CD4-positive, CD25-positive, alpha-beta regulatory T cell (primary cell): Measurements from ENCODE around the gene HEYL. TPM values are rescaled to one million over a fixed set of nuclear protein-coding genes. Genes with fewer than 3 reads are reported as not detected.

Experiments used
- ATAC-seq, 2 donors: fragments of 150-1000 bp; cut with Tn5 transposase; one replicate each; pipeline ENCODE4 v1.10.0; 2021; ENCODE audit warnings: low read depth in 2 of 2, moderate number of reproducible peaks in 2 of 2, moderate library complexity in 1 of 2
- DNase-seq, 3 donors: peaks; one replicate each; pipeline versions ENCODE4 v3.0.0 to v3.0.0-alpha.2; 2012 to 2022; ENCODE audit warnings: mixed read lengths in 1 of 3
- H3K27ac ChIP-seq: one replicate; pipeline ENCODE4 v1.7.0; 2013; ENCODE audit warnings: mild to moderate bottlenecking, low read length; ENCODE audit not compliant: insufficient read depth, poor library complexity, severe bottlenecking
- H3K27me3 ChIP-seq: one replicate; pipeline ENCODE4 v1.7.0; 2013; ENCODE audit warnings: low read length; ENCODE audit not compliant: control insufficient read depth, insufficient read depth
- H3K36me3 ChIP-seq: one replicate; pipeline ENCODE4 v1.7.0; 2013; ENCODE audit warnings: mild to moderate bottlenecking, low read length, moderate library complexity; ENCODE audit not compliant: control insufficient read depth, insufficient read depth
- H3K4me1 ChIP-seq: 2 replicates; pipeline ENCODE4 v1.7.0; 2013; ENCODE audit warnings: mild to moderate bottlenecking, low read length; ENCODE audit not compliant: insufficient read depth, control insufficient read depth, poor library complexity, severe bottlenecking
- H3K4me3 ChIP-seq: one replicate; pipeline ENCODE4 v1.7.0; 2013; ENCODE audit warnings: low read depth, mild to moderate bottlenecking, low read length, moderate library complexity
- H3K9me3 ChIP-seq, 2 experiments: 1 replicate in 1 of 2; 2 replicates in 1 of 2; pipeline ENCODE4 v1.7.0; 2013; ENCODE audit warnings: low read length in 2 of 2, mild to moderate bottlenecking in 1 of 2, moderate library complexity in 1 of 2; ENCODE audit not compliant: control insufficient read depth in 2 of 2
- H3K27ac Mint-ChIP-seq, 3 donors: one replicate each; pipeline ENCODE4 v1.8.0; 2020 to 2022; ENCODE audit warnings: mild to moderate bottlenecking in 3 of 3, mixed read lengths in 3 of 3, moderate library complexity in 2 of 3
- H3K27me3 Mint-ChIP-seq: one replicate; pipeline ENCODE4 v1.8.0; 2022; ENCODE audit warnings: mild to moderate bottlenecking, mixed read lengths
- H3K36me3 Mint-ChIP-seq: one replicate; pipeline ENCODE4 v1.8.0; 2020; ENCODE audit warnings: mixed read lengths
- H3K4me1 Mint-ChIP-seq, 4 donors: one replicate each; pipeline ENCODE4 v1.8.0; 2020 to 2022; ENCODE audit warnings: mixed read lengths in 4 of 4, mild to moderate bottlenecking in 1 of 4
- H3K4me3 Mint-ChIP-seq, 4 donors: one replicate each; pipeline ENCODE4 v1.8.0; 2020 to 2022; ENCODE audit warnings: mild to moderate bottlenecking in 4 of 4, mixed read lengths in 4 of 4, moderate library complexity in 3 of 4
- H3K9me3 Mint-ChIP-seq, 7 donors: one replicate each; pipeline ENCODE4 v1.8.0; 2020 to 2022; ENCODE audit warnings: mixed read lengths in 7 of 7, mild to moderate bottlenecking in 3 of 7, moderate library complexity in 2 of 7
- polyA plus RNA-seq, 4 donors: library from polyadenylated mRNA; unstranded; fragments of 300-500 nt; fragmentation: Illumina TruSeq; gene quantifications; one replicate each; pipeline ENCODE4 v1.2.3, GENCODE V29; 2021
- total RNA-seq: library from RNA; stranded (reverse); gene quantifications from one replicate; pipeline ENCODE4 v1.2.3, GENCODE V29; 2022

The HEYL gene
- total and polyA plus RNA-seq, 5 donors from 2014 or later, result 0.25 TPM; not detected in 4

DNA sequence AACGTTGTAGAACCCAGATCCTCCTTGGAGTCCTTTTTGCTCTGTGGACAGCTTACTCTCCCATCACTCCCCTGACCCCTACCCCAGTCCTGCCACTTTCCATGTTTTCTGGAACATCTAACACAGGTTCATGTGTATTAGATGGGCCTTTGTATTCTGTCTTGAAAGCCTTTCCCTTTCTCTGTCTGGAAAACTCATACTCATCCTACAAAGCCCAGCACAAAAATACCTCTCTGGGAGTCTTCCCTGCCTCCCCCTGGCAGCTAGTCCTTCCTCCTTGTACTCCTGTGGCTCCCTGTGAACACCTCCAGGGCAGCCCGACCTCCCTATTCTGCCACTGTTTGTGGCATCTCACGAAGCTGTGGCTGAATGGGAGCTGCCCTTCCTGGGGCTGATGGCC lies 7.8 kb upstream of the HEYL start:
- ATAC-seq (no peak), DNase-seq (no peak)
- no peak overlapping the region for H3K4me3 ChIP-seq
- no peaks in the 10 kb centered on the region for H3K9me3 ChIP-seq
- no peaks in the 10 kb centered on the region for H3K27me3 ChIP-seq
- no peaks in the 10 kb centered on the region for H3K36me3 ChIP-seq
- H3K4me1 ChIP-seq, result no peaks in the 10 kb centered on the region
- Mint-ChIP-seq H3K36me3 (no peaks in the 10 kb centered on the region), H3K4me3 (no peak overlapping the region), H3K4me1 (no peaks in the 10 kb centered on the region), H3K27me3 (peaks cover 5% of the 10 kb centered on the region), H3K9me3 (no peaks in the 10 kb centered on the region), H3K27ac (no peak overlapping the region)
- H3K27ac ChIP-seq, result no peak overlapping the region

DNA sequence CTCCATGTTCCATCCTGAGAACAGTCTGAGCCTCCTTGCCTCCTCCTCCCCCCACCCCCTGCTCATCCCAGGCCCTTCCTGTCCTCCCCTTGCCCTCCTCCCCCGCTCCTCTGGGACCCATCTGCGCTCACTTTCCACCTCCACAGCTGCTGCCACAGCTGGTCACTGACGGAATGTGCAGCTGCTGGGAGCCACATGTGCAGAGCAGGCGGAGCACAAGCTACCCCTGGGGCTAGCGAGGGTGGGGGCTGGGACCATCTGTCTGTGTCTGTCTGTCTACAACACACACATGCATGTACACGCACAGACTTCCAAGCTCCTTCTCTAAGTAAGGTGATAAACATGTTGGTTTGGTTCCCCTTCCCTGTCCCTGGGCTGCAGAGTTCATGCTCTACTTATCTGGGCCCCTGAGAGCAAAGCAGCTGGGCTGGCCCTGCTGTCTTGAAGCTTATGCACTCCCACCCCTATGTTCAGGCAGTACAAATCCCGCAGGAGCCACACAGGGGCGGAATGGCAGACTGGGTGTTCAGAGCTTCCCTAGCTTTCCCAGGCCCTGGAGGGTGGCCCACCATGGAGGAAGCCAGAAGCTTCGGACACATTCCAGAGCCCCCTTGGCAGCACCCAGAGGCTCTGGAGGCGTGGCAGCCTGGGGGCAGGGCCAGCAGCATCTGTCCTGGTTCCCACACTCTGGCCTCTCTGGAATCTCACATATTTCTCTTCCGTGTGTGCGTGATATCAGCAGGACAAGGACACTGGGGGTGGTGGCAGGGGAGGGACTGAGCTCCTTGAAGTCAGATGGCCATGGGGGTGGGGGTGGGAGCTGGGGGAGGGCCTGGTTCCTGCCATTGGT lies 7.0 kb upstream of the HEYL start:
- Histone ChIP-seq H3K27me3 (no peaks in the 10 kb centered on the region), H3K27ac (no peak overlapping the region), H3K36me3 (no peaks in the 10 kb centered on the region), H3K4me1 (no peaks in the 10 kb centered on the region), H3K9me3 (no peaks in the 10 kb centered on the region), H3K4me3 (no peak overlapping the region)
- no peak for DNase-seq
- Mint-ChIP-seq H3K4me1 (no peaks in the 10 kb centered on the region), H3K27me3 (peaks cover 5% of the 10 kb centered on the region), H3K4me3 (no peak overlapping the region), H3K36me3 (no peaks in the 10 kb centered on the region), H3K9me3 (no peaks in the 10 kb centered on the region), H3K27ac (no peak overlapping the region)
- no peak for ATAC-seq

DNA sequence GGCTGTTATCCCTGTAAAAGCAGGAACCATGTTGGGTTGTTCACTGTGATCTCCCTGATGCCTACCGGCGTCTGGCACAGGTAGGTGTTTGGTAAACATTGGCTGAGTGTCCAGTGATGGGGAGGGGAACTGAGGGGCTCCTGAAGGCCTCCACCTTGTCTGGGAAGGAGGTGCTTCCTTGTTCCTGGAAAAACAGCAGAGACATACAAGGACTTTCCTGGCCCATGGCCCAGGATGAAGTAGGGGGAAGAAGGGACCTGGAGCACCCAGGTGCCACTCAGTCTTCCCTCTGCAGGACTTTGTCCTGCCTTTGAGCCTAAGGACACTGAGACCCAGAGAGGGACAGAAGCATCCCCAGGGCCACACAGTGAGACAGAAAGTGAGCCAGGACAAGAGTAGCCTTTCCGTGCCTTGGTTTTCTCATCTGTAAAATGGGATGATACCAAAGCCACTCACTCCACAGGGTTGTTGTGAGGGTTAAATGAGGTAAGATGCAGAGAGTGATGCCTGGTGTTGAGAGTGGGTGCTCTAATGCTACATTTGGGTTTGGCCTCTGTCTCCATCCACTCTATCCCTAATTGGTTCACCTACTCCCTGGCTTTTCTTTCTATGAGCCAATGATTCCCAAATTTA lies 6.1 kb upstream of the HEYL start:
- Mint-ChIP-seq H3K4me3 (no peak overlapping the region), H3K36me3 (no peaks in the 10 kb centered on the region), H3K27ac (no peak overlapping the region), H3K4me1 (no peaks in the 10 kb centered on the region), H3K27me3 (peaks cover 5% of the 10 kb centered on the region), H3K9me3 (no peaks in the 10 kb centered on the region)
- Histone ChIP-seq H3K27me3 (no peaks in the 10 kb centered on the region), H3K4me3 (no peak overlapping the region), H3K9me3 (no peaks in the 10 kb centered on the region), H3K27ac (no peak overlapping the region), H3K4me1 (no peaks in the 10 kb centered on the region), H3K36me3 (no peaks in the 10 kb centered on the region)
- no peak for ATAC-seq
- DNase-seq, result no peak

DNA sequence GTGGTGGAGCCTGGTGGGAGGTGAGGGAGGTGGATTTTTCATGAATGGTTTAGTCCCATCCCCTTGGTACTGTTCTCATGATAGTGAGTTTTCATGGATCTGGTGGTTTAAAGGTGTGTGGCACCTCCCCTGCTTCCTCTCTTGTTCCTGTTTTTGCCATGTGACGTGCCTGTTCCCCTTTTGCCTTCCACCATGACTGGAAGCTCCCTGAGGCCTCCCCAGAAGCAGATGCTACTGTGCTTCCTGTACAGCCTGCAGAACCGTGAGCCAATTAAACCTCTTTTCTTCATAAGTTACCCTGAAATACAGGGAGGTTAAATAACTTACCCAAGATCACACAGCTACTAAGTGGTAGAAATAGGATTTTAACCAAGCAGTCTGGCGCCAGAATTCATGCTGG lies 4.3 kb upstream of the HEYL start:
- H3K27ac ChIP-seq, result no peak overlapping the region
- Mint-ChIP-seq H3K36me3 (no peaks in the 10 kb centered on the region), H3K9me3 (no peaks in the 10 kb centered on the region), H3K27ac (no peak overlapping the region), H3K4me3 (no peak overlapping the region), H3K27me3 (peaks cover 5% of the 10 kb centered on the region), H3K4me1 (peaks cover 0 to 6% (median 0%) of the 10 kb centered on the region in 4 donors)
- H3K36me3 ChIP-seq, result no peaks in the 10 kb centered on the region
- no peaks in the 10 kb centered on the region for H3K9me3 ChIP-seq
- H3K4me1 ChIP-seq, result peaks cover 8% of the 10 kb centered on the region
- DNase-seq (no peak), ATAC-seq (no peak)
- H3K27me3 ChIP-seq, result peaks cover 4% of the 10 kb centered on the region
- no peak overlapping the region for H3K4me3 ChIP-seq

DNA sequence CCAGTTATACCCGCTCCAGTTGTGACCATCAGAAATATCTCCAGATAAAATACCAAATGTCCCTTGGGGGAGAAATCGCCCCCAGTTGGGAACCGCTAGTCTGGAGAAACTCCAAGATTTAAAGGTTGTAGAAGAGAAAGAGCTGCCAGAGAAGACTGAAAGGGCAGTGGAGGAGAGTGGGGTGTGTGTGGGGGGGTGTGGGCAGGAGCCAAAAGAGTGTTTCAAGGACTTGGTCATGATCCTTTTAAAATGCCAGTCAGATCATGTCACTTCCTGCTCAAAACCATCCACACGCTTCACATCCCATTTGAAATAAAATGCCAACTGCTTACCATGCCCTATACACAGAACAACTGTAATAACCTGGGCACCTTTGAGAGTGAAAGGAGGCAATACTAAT lies 3.4 kb upstream of the HEYL start:
- H3K36me3 ChIP-seq, result no peaks in the 10 kb centered on the region
- H3K4me1 Mint-ChIP-seq, result peaks cover 0 to 6% (median 0%) of the 10 kb centered on the region in 4 donors
- peaks cover 8% of the 10 kb centered on the region for H3K4me1 ChIP-seq
- no peak overlapping the region for H3K27ac ChIP-seq
- H3K9me3 Mint-ChIP-seq, result no peaks in the 10 kb centered on the region
- peaks cover 14% of the 10 kb centered on the region for H3K27me3 Mint-ChIP-seq
- peaks cover 7% of the 10 kb centered on the region for H3K27me3 ChIP-seq
- H3K36me3 Mint-ChIP-seq, result no peaks in the 10 kb centered on the region
- H3K4me3 Mint-ChIP-seq, result no peak overlapping the region
- no peak overlapping the region for H3K27ac Mint-ChIP-seq
- no peaks in the 10 kb centered on the region for H3K9me3 ChIP-seq
- ATAC-seq, result no peak
- H3K4me3 ChIP-seq, result no peak overlapping the region
- DNase-seq, result no peak

DNA sequence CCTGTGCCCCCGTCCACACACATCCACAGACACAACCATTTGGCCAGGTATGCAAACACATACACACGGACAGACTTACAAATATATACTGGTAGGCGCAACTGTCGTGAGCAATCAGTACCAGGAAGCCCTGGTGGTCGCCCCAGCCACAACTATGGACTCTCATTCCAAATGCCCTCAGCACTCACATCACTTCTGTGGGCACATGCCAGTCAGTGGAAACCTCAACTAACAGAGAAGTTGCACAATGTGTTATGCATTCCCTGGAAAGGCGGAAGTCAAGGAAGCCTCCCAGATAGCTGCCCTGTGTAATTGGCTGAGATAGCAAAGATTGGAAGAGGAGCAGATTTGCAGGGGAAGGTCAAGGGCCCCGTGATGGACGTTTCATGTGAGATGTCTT lies 1.4 kb upstream of the HEYL start:
- no peak for DNase-seq
- Mint-ChIP-seq H3K27ac (no peak overlapping the region), H3K36me3 (no peaks in the 10 kb centered on the region), H3K9me3 (no peaks in the 10 kb centered on the region), H3K27me3 (peaks cover 19% of the 10 kb centered on the region), H3K4me3 (peak overlapping the region in 1 of 4 donors; percentile 59), H3K4me1 (peaks cover 0 to 6% (median 0%) of the 10 kb centered on the region in 4 donors)
- no peak overlapping the region for H3K27ac ChIP-seq
- H3K4me1 ChIP-seq, result peaks cover 8% of the 10 kb centered on the region
- no peak for ATAC-seq
- peaks cover 9% of the 10 kb centered on the region for H3K27me3 ChIP-seq
- no peak overlapping the region for H3K4me3 ChIP-seq
- no peaks in the 10 kb centered on the region for H3K36me3 ChIP-seq
- H3K9me3 ChIP-seq, result no peaks in the 10 kb centered on the region

DNA sequence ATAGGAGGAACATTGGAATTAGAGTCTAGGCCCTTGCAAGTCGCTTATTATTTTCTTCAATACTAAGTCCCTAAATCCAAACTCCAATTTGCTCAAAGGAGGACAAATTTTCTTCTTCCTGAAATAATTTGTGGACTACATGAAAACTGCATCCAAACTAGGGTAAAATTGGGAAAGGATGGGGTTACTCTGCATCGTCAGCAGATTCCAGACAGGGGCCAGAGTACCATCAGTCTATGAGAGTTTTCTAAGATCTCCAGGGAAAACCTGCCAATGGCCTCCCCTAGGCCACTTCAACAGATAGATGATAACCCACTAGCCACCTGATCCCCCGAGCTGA lies 508 bp downstream of the HEYL start:
- H3K4me3 Mint-ChIP-seq, result peak overlapping the region in 2 of 4 donors; percentile 74
- H3K9me3 ChIP-seq, result no peaks in the 10 kb centered on the region
- H3K4me3 ChIP-seq, result no peak overlapping the region
- H3K27me3 ChIP-seq, result peaks cover 9% of the 10 kb centered on the region
- no peak overlapping the region for H3K27ac ChIP-seq
- H3K27me3 Mint-ChIP-seq, result peaks cover 32% of the 10 kb centered on the region
- DNase-seq, result no peak
- ATAC-seq, result no peak
- peaks cover 4% of the 10 kb centered on the region for H3K36me3 Mint-ChIP-seq
- H3K9me3 Mint-ChIP-seq, result no peaks in the 10 kb centered on the region
- no peaks in the 10 kb centered on the region for H3K36me3 ChIP-seq
- H3K27ac Mint-ChIP-seq, result peak overlapping the region in 1 of 3 donors; percentile 65
- peaks cover 8% of the 10 kb centered on the region for H3K4me1 ChIP-seq
- H3K4me1 Mint-ChIP-seq, result peaks cover 0 to 6% (median 0%) of the 10 kb centered on the region in 4 donors

DNA sequence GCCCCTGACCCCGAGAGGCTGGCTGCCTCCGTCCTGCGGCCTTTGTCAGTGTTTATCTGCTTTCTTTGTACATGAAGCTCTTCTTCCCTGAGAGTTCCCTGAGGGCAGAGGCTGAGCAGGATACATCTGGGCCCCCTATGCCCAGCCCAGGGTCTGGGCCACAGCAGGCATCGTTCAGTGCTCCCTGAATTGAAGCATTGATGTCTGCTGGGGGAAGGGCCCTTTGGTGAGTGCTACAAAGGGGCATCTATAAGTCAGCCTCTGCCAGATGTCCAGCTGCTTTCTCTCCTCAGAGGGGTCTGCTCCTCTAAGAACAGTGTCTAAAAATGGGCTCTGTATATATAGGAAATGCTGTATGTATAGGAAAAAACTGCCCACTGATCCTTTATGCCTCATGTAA lies 2.1 kb downstream of the HEYL start:
- H3K36me3 Mint-ChIP-seq, result peaks cover 4% of the 10 kb centered on the region
- Histone ChIP-seq H3K9me3 (no peaks in the 10 kb centered on the region), H3K36me3 (no peaks in the 10 kb centered on the region), H3K4me1 (peaks cover 8% of the 10 kb centered on the region), H3K4me3 (no peak overlapping the region), H3K27ac (no peak overlapping the region), H3K27me3 (peaks cover 9% of the 10 kb centered on the region)
- H3K27me3 Mint-ChIP-seq, result peaks cover 36% of the 10 kb centered on the region
- H3K4me3 Mint-ChIP-seq, result no peak overlapping the region
- no peak for DNase-seq
- peaks cover 0 to 10% (median 0%) of the 10 kb centered on the region in 4 donors for H3K4me1 Mint-ChIP-seq
- peak overlapping the region in 1 of 3 donors; percentile 67 for H3K27ac Mint-ChIP-seq
- no peak for ATAC-seq
- H3K9me3 Mint-ChIP-seq, result no peaks in the 10 kb centered on the region
